ENCODE results near the gene CFAP107. TPM values are rescaled to one million over a fixed set of nuclear protein-coding genes. Genes with fewer than 3 reads are reported as not detected.

The CFAP107 gene
- total RNA-seq, 1 experiment from 2014 or later = not detected

DNA sequence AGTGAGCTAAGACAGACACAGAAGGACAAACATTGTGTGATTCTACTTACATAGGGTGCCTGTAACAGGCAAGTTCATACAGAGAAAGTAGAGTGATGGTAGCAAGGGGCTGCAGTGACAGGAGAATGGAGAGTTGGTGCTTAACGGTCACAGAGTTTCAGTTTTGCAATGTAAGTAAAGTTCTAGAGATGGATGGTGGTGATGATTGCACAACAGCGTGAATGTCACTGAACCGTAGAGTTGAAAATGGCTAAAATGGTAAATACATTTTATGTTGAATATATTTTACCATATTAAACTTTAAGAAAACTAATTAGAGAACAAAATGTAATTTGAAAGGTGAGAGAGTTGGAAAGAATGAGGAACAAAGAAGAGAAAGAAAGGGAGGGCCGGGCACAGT, 8.7 kb downstream of the CFAP107 start (continued):
- TF ChIP-seq OVOL2 (CRISPR knock-in tag; IDR thresholded peaks at IDR 0.05; ENCODE audit: borderline replicate concordance) = no peak
- no peak for TF ChIP-seq PREB (CRISPR knock-in tag; IDR thresholded peaks at IDR 0.05; ENCODE audit: borderline replicate concordance)

- Mint-ChIP-seq H3K36me3 (no peaks in the 10 kb centered on the region), H3K4me3 (no peak overlapping the region), H3K9me3 (no peaks in the 10 kb centered on the region), H3K27me3 (ENCODE audit: low read depth) (no peaks in the 10 kb centered on the region; the same call in 1 of the 2 replicates), H3K4me1 (peaks cover 9% of the 10 kb centered on the region; the same call in 1 of the 2 replicates), H3K27ac (no peak overlapping the region)
- DNase-seq (ENCODE audit: low spot score) (no peak), ATAC-seq (no peak)
- ChIA-PET CTCF (interaction anchor here (0.8 to 1.3 kb wide), 2 partner anchors 481 to 1073 kb away, joined by 3 read pairs; no protein-coding TSS in a partner anchor), POLR2A (no interaction called here)
- TF ChIP-seq RORB (CRISPR knock-in tag; IDR thresholded peaks at IDR 0.05) = no peak
- TF ChIP-seq, protein P1, sequence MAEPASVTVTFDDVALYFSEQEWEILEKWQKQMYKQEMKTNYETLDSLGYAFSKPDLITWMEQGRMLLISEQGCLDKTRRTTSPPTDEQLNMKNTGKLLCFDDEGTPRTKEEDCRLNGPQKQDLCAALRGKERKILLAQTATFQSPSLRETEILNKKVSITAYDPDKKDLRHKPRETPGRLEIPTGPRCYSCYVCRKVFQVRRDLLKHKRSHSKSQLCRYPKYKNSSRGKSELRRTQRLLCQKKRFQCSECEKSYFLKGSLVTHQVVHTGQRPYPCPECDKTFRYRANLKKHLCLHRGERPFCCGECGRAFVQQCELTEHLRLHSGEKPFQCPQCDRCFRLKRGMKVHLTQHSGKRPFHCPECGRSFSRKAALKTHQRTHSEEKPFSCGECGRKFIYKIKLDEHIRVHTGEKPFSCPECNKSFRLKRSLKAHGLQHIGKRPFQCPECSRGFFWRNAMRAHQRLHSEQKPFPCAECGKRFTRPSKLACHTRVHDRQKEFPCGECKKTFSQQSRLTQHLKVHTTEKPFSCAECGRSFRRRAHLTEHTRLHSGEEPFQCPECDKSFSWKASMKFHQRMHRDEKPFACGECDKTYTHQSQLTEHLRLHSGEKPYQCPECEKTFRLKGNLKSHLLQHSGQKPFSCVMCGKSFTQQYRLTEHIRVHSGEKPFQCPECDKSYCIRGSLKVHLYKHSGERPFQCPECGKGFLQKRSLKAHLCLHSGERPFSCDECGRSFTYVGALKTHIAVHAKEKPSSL (CRISPR knock-in tag; conservative IDR thresholded peaks at IDR 0.05) = no peak
- TF ChIP-seq ZNF317 (CRISPR knock-in tag; IDR thresholded peaks at IDR 0.05; ENCODE audit: borderline replicate concordance, low read depth) = no peak
- TF ChIP-seq NFYB (CRISPR knock-in tag; conservative IDR thresholded peaks at IDR 0.05; ENCODE audit: low read depth) = no peak
- TF ChIP-seq MLX (CRISPR knock-in tag; IDR thresholded peaks at IDR 0.05) = no peak
- no peak for TF ChIP-seq GABPB1 (CRISPR knock-in tag; IDR thresholded peaks at IDR 0.05)
- TF ChIP-seq ZMAT4 (CRISPR knock-in tag; IDR thresholded peaks at IDR 0.05) = no peak
- no peak for TF ChIP-seq ESRRA (CRISPR knock-in tag; IDR thresholded peaks at IDR 0.05; ENCODE audit: borderline replicate concordance)
- TF ChIP-seq, protein P2, sequence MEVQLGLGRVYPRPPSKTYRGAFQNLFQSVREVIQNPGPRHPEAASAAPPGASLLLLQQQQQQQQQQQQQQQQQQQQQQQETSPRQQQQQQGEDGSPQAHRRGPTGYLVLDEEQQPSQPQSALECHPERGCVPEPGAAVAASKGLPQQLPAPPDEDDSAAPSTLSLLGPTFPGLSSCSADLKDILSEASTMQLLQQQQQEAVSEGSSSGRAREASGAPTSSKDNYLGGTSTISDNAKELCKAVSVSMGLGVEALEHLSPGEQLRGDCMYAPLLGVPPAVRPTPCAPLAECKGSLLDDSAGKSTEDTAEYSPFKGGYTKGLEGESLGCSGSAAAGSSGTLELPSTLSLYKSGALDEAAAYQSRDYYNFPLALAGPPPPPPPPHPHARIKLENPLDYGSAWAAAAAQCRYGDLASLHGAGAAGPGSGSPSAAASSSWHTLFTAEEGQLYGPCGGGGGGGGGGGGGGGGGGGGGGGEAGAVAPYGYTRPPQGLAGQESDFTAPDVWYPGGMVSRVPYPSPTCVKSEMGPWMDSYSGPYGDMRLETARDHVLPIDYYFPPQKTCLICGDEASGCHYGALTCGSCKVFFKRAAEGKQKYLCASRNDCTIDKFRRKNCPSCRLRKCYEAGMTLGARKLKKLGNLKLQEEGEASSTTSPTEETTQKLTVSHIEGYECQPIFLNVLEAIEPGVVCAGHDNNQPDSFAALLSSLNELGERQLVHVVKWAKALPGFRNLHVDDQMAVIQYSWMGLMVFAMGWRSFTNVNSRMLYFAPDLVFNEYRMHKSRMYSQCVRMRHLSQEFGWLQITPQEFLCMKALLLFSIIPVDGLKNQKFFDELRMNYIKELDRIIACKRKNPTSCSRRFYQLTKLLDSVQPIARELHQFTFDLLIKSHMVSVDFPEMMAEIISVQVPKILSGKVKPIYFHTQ (CRISPR knock-in tag; IDR thresholded peaks at IDR 0.05) = no peak
- no peak for TF ChIP-seq SMAD4 (CRISPR knock-in tag; IDR thresholded peaks at IDR 0.05)
- TF ChIP-seq ZNF281 (CRISPR knock-in tag; IDR thresholded peaks at IDR 0.05) = no peak
Observed at GRCh38 chr1:12756273-12756672, 10.3 kb downstream of the CFAP107 start.

Measured in WTC11 (cell line).